HCT116 (cell line): ENCODE results near the gene SLC6A6. TPM values are rescaled to one million over a fixed set of nuclear protein-coding genes. Genes with fewer than 3 reads are reported as not detected.

Source experiments
- ATAC-seq: fragments of 200-7000 bp; cut with Tn5 transposase; 2 replicates; pipeline ENCODE4 v1.9.1; 2020; ENCODE audit warnings: mild to moderate bottlenecking, moderate library complexity
- BruUV-seq: library from RNA; stranded (reverse); fragments of 400-500 nt; replicated peaks from 2 replicates; lab custom pipeline; 2021; lab: Mats Ljungman, UMichigan
- CTCF ChIA-PET: fragments of 300-600 bp; sonication (Branson Sonifier 250); formaldehyde crosslinking; loops from one replicate; lab custom pipeline; 2021; ENCODE audit warnings: antibody characterized with exemption; lab: Charles Lee
- POLR2A ChIA-PET: fragments of 300-600, 350-600 bp; sonication (Branson Sonifier 250); formaldehyde crosslinking; loops from one replicate; lab custom pipeline; 2021; ENCODE audit warnings: antibody characterized with exemption; lab: Charles Lee
- RAD21 ChIA-PET, 2 experiments: fragments of 300-600 bp; sonication (Branson Sonifier 250); formaldehyde crosslinking; loops; one replicate each; lab custom pipeline; 2023; ENCODE audit warnings: low total read pairs in 2 of 2; ENCODE audit not compliant: uncharacterized antibody in 2 of 2, unreplicated experiment in 2 of 2, low non-redundant PET in 1 of 2; lab: Charles Lee
- DNase-seq: peaks from one replicate; pipeline ENCODE4 v3.0.0-alpha.2; 2010; ENCODE audit warnings: low read depth, low spot score
- H2AFZ ChIP-seq: fragments of 200-600 bp; shearing (Covaris generic), sonication (generic); 2 replicates; pipeline ENCODE4 v1.6.1; 2017; ENCODE audit warnings: low read depth, mixed run types, mixed read lengths, antibody characterized with exemption, low read length; ENCODE audit not compliant: poor library complexity, severe bottlenecking
- H3K27ac ChIP-seq: 2 replicates; pipeline ENCODE4 v1.5.1; 2012; ENCODE audit warnings: low read depth, low read length
- H3K27me3 ChIP-seq: fragments of 200-600 bp; sonication (generic); 2 replicates; pipeline ENCODE4 v1.6.1; 2016; ENCODE audit warnings: mixed run types, low read length, mixed read lengths; ENCODE audit not compliant: insufficient read depth
- H3K36me3 ChIP-seq, 2 experiments: fragments of 200-500 bp in 1 of 2; fragments of 200-600 bp in 1 of 2; sonication (Bioruptor generic) in 1 of 2; sonication (generic) in 1 of 2; 2 replicates each; pipeline versions ENCODE4 v1.5.1 to v1.6.1; 2014 to 2016; ENCODE audit warnings: low read length in 2 of 2, inconsistent platforms in 1 of 2, mixed read lengths in 1 of 2, mixed run types in 1 of 2; ENCODE audit not compliant: insufficient read depth in 2 of 2, control insufficient read depth in 1 of 2
- H3K4me1 ChIP-seq, 2 experiments: fragments of 200-600 bp in 1 of 2; sonication (generic) in 1 of 2; 2 replicates each; pipeline versions ENCODE4 v1.5.1 to v1.6.1; 2012 to 2017; ENCODE audit warnings: low read length in 2 of 2, inconsistent platforms in 1 of 2, mild to moderate bottlenecking in 1 of 2, mixed read lengths in 1 of 2, mixed run types in 1 of 2, moderate library complexity in 1 of 2; ENCODE audit not compliant: insufficient read depth in 2 of 2, control insufficient read depth in 1 of 2
- H3K4me2 ChIP-seq: fragments of 200-600 bp; sonication (generic); 2 replicates; pipeline ENCODE4 v1.6.1; 2017; ENCODE audit warnings: mixed run types, low read length, mixed read lengths
- H3K4me3 ChIP-seq, 2 experiments: fragments of 200-600 bp in 1 of 2; sonication (generic) in 1 of 2; replicated peaks in 1 of 2; 2 replicates each; pipeline ENCODE4 v1.5.1; 2011 to 2016; ENCODE audit warnings: low read length in 2 of 2, control low read depth in 1 of 2, low read depth in 1 of 2, mild to moderate bottlenecking in 1 of 2, mixed read lengths in 1 of 2, mixed run types in 1 of 2
- H3K79me2 ChIP-seq: fragments of 200-600 bp; sonication (generic); 2 replicates; pipeline ENCODE4 v1.6.1; 2017; ENCODE audit warnings: mild to moderate bottlenecking, mixed run types, low read length, moderate library complexity, mixed read lengths; ENCODE audit not compliant: insufficient read depth
- H3K9ac ChIP-seq: fragments of 200-600 bp; sonication (generic); 2 replicates; pipeline ENCODE4 v1.6.1; 2016; ENCODE audit warnings: low read length, mixed read lengths
- H3K9me2 ChIP-seq: fragments of 200-600 bp; sonication (generic), shearing (Covaris generic); 2 replicates; pipeline ENCODE4 v1.6.1; 2017; ENCODE audit warnings: mixed run types, mild to moderate bottlenecking, moderate library complexity; ENCODE audit not compliant: insufficient read depth
- H3K9me3 ChIP-seq, 2 experiments: fragments of 200-500 bp in 1 of 2; fragments of 200-600 bp in 1 of 2; sonication (Bioruptor generic) in 1 of 2; sonication (generic) in 1 of 2; 2 replicates each; pipeline ENCODE4 v1.6.1; 2014 to 2017; ENCODE audit warnings: low read length in 2 of 2, mixed read lengths in 2 of 2, inconsistent platforms in 1 of 2, low read depth in 1 of 2, mild to moderate bottlenecking in 1 of 2, mixed run types in 1 of 2, moderate library complexity in 1 of 2; ENCODE audit not compliant: control insufficient read depth in 1 of 2, insufficient read depth in 1 of 2
- H4K20me1 ChIP-seq: fragments of 200-600 bp; sonication (generic), shearing (Covaris generic); 2 replicates; pipeline ENCODE4 v1.6.1; 2017; ENCODE audit warnings: mixed run types, mild to moderate bottlenecking, moderate library complexity; ENCODE audit not compliant: insufficient read depth
- ATF3 ChIP-seq: IDR thresholded peaks from 2 replicates; pipeline ENCODE4 v1.6.1; 2012
- CEBPB ChIP-seq: IDR thresholded peaks from 2 replicates; pipeline ENCODE4 v1.6.1; 2012; ENCODE audit warnings: low read depth
- ELF1 ChIP-seq: IDR thresholded peaks from 2 replicates; pipeline ENCODE4 v1.6.1; 2012; ENCODE audit warnings: low read depth, borderline replicate concordance
- EZH2 ChIP-seq: fragments of 200-600 bp; sonication (generic); IDR thresholded peaks from 2 replicates; pipeline ENCODE4 v1.6.1; 2017; ENCODE audit warnings: antibody characterized with exemption, mixed run types
- EZH2phosphoT487 ChIP-seq: fragments of 200-600 bp; IDR thresholded peaks from 2 replicates; pipeline ENCODE4 v1.6.1; 2018; ENCODE audit warnings: antibody characterized with exemption, borderline replicate concordance
- FOSL1 ChIP-seq: IDR thresholded peaks from 2 replicates; pipeline ENCODE4 v1.6.1; 2012; ENCODE audit warnings: low read depth
- MAX ChIP-seq: IDR thresholded peaks from 2 replicates; pipeline ENCODE4 v1.6.1; 2012
- POLR2AphosphoS5 ChIP-seq: IDR thresholded peaks from 2 replicates; pipeline ENCODE4 v1.6.1; 2011; ENCODE audit warnings: mild to moderate bottlenecking, low read depth, low read length, moderate library complexity
- SIN3A ChIP-seq: IDR thresholded peaks from 2 replicates; pipeline ENCODE4 v1.6.1; 2012; ENCODE audit warnings: low read depth
- SP1 ChIP-seq: IDR thresholded peaks from 2 replicates; pipeline ENCODE4 v1.6.1; 2012; ENCODE audit warnings: low read depth
- TCF7L2 ChIP-seq: IDR thresholded peaks from 2 replicates; pipeline ENCODE4 v1.7.0; 2011; ENCODE audit warnings: borderline replicate concordance, inconsistent platforms; ENCODE audit not compliant: insufficient read depth, insufficient read length; ENCODE audit errors: extremely low read depth
- YY1 ChIP-seq: IDR thresholded peaks from 2 replicates; pipeline ENCODE4 v1.6.1; 2011; ENCODE audit warnings: low read length, low read depth, moderate library complexity, mild to moderate bottlenecking; ENCODE audit not compliant: insufficient replicate concordance; ENCODE audit errors: extremely low read depth
- ZFX ChIP-seq: fragments of 450-650 bp; IDR thresholded peaks from 2 replicates; pipeline ENCODE4 v1.6.1; 2017
- intact Hi-C: fragments of 100-400 bp; cut with micrococcal nuclease; formaldehyde crosslinking; loops from 2 replicates; pipeline ENCODE4 v1.10.0; 2022
- total RNA-seq: library from RNA; stranded (reverse); gene quantifications from one replicate; pipeline ENCODE4 v1.2.1, GENCODE V29; 2021; ENCODE audit not compliant: unreplicated experiment

Gene SLC6A6
- total RNA-seq, 1 experiment from 2014 or later: 36.3 TPM

- TF ChIP-seq SP1 (no peak), POLR2AphosphoS5 (no peak), YY1 (no peak), ELF1 (no peak), ZFX (no peak)
- TF ChIP-seq, all 23 proteins: peak for 0
Measured at GRCh38 chr3:14456794-14457193, 54.4 kb downstream of the SLC6A6 start (continued).

GRCh38 chr3:14457481-14457880 lies 55.1 kb downstream of the SLC6A6 start:
- H3K79me2 ChIP-seq: no peaks in the 10 kb centered on the region
- no peak overlapping the region for H3K4me2 ChIP-seq
- BruUV-seq: no TSS peak
- no peaks in the 10 kb centered on the region for H4K20me1 ChIP-seq
- no peaks in the 10 kb centered on the region for H3K9me3 ChIP-seq
- no peak overlapping the region for H3K9ac ChIP-seq
- CTCF ChIA-PET: no interaction called here
- POLR2A ChIA-PET: no interaction called here
- no peak overlapping the region for H2AFZ ChIP-seq
- peaks cover 12 to 15% of the 10 kb centered on the region in 2 experiments for H3K4me1 ChIP-seq
- RAD21 ChIA-PET: no interaction called here
- intact Hi-C loops: no loop called here
- H3K36me3 ChIP-seq: peaks cover 6 to 27% of the 10 kb centered on the region in 2 experiments; a peak in 3 of 4 replicates
- ATAC-seq (no peak), DNase-seq (no peak)
- H3K9me2 ChIP-seq: no peaks in the 10 kb centered on the region
- H3K27ac ChIP-seq: no peak overlapping the region
- H3K4me3 ChIP-seq: no peak overlapping the region
- no peak for TF ChIP-seq FOSL1
- no peak for TF ChIP-seq MAX
- no peak for TF ChIP-seq SIN3A
- TF ChIP-seq ATF3: no peak
- no peaks in the 10 kb centered on the region for H3K27me3 ChIP-seq

GRCh38 chr3:14457999-14458398 lies 55.6 kb downstream of the SLC6A6 start:
- ChIA-PET RAD21 (no interaction called here), CTCF (interaction anchor here (1.2 kb wide), 1 partner anchor 254 kb away, joined by 4 read pairs; no protein-coding TSS in a partner anchor), POLR2A (no interaction called here)
- no peaks in the 10 kb centered on the region for H3K79me2 ChIP-seq
- DNase-seq (no peak), ATAC-seq (0 out of 2 replicates have a peak, but pooled peaks have one; percentile 45)
- no peak overlapping the region for H2AFZ ChIP-seq
- no peak overlapping the region for H3K27ac ChIP-seq
- no peak overlapping the region for H3K9ac ChIP-seq
- H3K4me3 ChIP-seq: no peak overlapping the region
- intact Hi-C loops: no loop called here
- no TSS peak for BruUV-seq
- H4K20me1 ChIP-seq: no peaks in the 10 kb centered on the region
- no peak overlapping the region for H3K4me2 ChIP-seq
- H3K27me3 ChIP-seq: no peaks in the 10 kb centered on the region
- no peaks in the 10 kb centered on the region for H3K9me3 ChIP-seq
- H3K4me1 ChIP-seq: peaks cover 9 to 10% of the 10 kb centered on the region in 2 experiments
- peaks cover 11 to 28% of the 10 kb centered on the region in 2 experiments; a peak in 3 of 4 replicates for H3K36me3 ChIP-seq
- H3K9me2 ChIP-seq: no peaks in the 10 kb centered on the region
- TF ChIP-seq SIN3A: no peak
- no peak for TF ChIP-seq SP1
- TF ChIP-seq CEBPB: no peak
- TF ChIP-seq ATF3: no peak
- TF ChIP-seq YY1: no peak
- no peak for TF ChIP-seq TCF7L2
- no peak for TF ChIP-seq EZH2
- TF ChIP-seq MAX: no peak
- TF ChIP-seq EZH2phosphoT487: no peak
